ENCODE measurements around the gene CYBA. TPM values are rescaled to one million over a fixed set of nuclear protein-coding genes. Genes with fewer than 3 reads are reported as not detected.
"Not testable (repeated sequence)": the region's sequence is repeated elsewhere in the genome, so short reads cannot be mapped to it uniquely, and the experiment has no call there.

The CYBA gene
- total RNA-seq, 4 donors from 2014 or later: 67.1 to 205 (median 98.7) TPM

DNA sequence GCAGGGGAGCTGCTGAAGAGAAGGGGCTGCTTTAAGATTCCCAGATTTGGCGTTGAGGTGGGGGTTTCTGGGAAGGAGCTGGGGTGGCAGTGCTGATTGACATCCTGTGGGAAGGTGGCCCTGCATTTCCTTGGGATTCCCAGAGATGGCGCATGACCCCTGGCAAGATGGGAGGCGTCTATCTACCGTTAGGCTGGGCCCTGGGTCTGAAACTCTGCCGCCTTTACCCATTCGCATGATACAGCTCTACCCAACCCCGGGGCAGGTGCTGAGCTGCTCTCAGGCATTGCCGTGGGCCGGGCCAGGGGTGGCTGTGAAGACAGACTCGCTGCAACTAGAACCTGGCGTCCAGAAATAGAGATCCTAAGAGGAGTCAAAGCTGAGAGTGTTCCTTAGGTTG is 21.9 kb upstream of the CYBA start:
- Histone ChIP-seq H3K36me3 (peaks cover 0 to 5% (median 0%) of the 10 kb centered on the region in 3 donors), H3K27me3 (peaks cover 0 to 12% (median 0%) of the 10 kb centered on the region in 4 donors), H3K27ac (no peak overlapping the region), H3K9me3 (no peaks in the 10 kb centered on the region), H3K4me1 (no peaks in the 10 kb centered on the region), H3K4me3 (no peak overlapping the region)
- 66 to 70% methylated on average over 9 to 11 of the region's 11 CpGs for WGBS, 2 donors
- TF ChIP-seq, protein P1, sequence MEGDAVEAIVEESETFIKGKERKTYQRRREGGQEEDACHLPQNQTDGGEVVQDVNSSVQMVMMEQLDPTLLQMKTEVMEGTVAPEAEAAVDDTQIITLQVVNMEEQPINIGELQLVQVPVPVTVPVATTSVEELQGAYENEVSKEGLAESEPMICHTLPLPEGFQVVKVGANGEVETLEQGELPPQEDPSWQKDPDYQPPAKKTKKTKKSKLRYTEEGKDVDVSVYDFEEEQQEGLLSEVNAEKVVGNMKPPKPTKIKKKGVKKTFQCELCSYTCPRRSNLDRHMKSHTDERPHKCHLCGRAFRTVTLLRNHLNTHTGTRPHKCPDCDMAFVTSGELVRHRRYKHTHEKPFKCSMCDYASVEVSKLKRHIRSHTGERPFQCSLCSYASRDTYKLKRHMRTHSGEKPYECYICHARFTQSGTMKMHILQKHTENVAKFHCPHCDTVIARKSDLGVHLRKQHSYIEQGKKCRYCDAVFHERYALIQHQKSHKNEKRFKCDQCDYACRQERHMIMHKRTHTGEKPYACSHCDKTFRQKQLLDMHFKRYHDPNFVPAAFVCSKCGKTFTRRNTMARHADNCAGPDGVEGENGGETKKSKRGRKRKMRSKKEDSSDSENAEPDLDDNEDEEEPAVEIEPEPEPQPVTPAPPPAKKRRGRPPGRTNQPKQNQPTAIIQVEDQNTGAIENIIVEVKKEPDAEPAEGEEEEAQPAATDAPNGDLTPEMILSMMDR (IDR thresholded peaks at IDR 0.05): peak in 1 of 6 experiments; percentile 26
- no peak for TF ChIP-seq POLR2A (IDR thresholded peaks at IDR 0.05)
- DNase-seq: no peak
- intact Hi-C loops (cut with DNase I): no loop called here

DNA sequence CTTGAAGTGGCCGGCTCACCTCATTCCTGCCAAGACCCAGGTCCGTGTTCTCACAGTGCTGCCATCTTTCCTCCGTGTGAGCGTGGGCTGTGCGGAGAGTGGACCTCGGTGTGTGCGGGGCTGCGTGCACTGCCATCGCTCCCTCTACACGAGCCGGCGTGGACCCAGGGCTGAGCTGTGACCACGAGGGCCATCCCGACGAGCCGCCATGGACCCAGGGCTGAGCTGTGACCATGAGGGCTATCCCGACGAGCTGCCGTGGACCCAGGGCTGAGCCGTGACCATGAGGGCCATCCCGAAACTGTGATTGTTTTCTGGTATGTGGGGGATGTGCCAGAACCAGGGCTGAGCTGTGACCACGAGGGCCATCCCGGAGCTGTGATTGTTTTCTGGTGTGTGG is 21.0 kb upstream of the CYBA start:
- no peak for TF ChIP-seq POLR2A (IDR thresholded peaks at IDR 0.05)
- TF ChIP-seq, protein P1 (IDR thresholded peaks at IDR 0.05): no peak
- H3K9me3 ChIP-seq: no peaks in the 10 kb centered on the region
- DNase-seq: no peak
- H3K4me3 ChIP-seq: no peak overlapping the region
- H3K27ac ChIP-seq: no peak overlapping the region
- no peaks in the 10 kb centered on the region for H3K4me1 ChIP-seq
- peaks cover 0 to 2% (median 0%) of the 10 kb centered on the region in 4 donors for H3K27me3 ChIP-seq
- intact Hi-C loops (cut with DNase I): no loop called here
- 86 to 90% methylated on average over 8 of the region's 23 CpGs for WGBS, 2 donors
- H3K36me3 ChIP-seq: peaks cover 0 to 5% (median 0%) of the 10 kb centered on the region in 3 donors

GRCh38 chr16:88669980-88670379 is 19.1 kb upstream of the CYBA start:
- H3K4me3 ChIP-seq: no peak overlapping the region
- intact Hi-C loops (cut with DNase I): no loop called here
- no peaks in the 10 kb centered on the region for H3K27me3 ChIP-seq
- peaks cover 0 to 5% (median 0%) of the 10 kb centered on the region in 3 donors for H3K36me3 ChIP-seq
- no peak for TF ChIP-seq POLR2A (IDR thresholded peaks at IDR 0.05)
- TF ChIP-seq, protein P1 (IDR thresholded peaks at IDR 0.05): no peak
- no peaks in the 10 kb centered on the region for H3K9me3 ChIP-seq
- H3K4me1 ChIP-seq: peaks cover 0 to 5% (median 0%) of the 10 kb centered on the region in 3 donors
- no peak for DNase-seq
- no peak overlapping the region for H3K27ac ChIP-seq
- WGBS, 2 donors: 79 to 92% methylated on average over 10 of the region's 10 CpGs

- H3K36me3 ChIP-seq; DNase-seq; H3K27ac ChIP-seq; H3K27me3 ChIP-seq; H3K9me3 ChIP-seq; H3K4me3 ChIP-seq; intact Hi-C loops (cut with DNase I): not testable (repeated sequence)
- peaks cover 0 to 10% (median 0%) of the 10 kb centered on the region in 3 donors for H3K4me1 ChIP-seq
- WGBS, 2 donors: 91 to 94% methylated on average over 8 of the region's 8 CpGs
Measured at GRCh38 chr16:88669493-88669892, 18.6 kb upstream of the CYBA start.

DNA sequence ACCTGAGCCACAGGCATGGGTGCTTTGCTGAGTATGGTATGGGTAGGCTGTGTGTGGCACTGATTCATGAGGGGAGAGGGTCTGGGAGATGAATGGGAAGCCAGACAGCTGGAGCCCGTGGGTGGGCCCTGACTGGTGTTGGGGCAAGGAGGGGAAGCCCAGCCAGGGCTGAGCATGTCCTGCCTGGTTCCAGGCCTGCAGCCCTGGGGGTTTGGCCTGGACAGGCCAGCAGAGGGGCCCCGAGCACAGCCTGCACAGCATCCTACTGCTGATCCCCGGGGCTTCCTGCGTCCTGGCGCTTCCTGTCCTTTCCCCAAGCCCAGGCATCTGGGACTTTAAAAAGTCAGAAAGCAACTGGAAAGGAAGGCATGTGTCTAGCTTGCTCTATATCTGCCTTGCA is 16.6 kb upstream of the CYBA start:
- peaks cover 6 to 24% (median 6%) of the 10 kb centered on the region in 3 donors for H3K4me1 ChIP-seq
- no peaks in the 10 kb centered on the region for H3K36me3 ChIP-seq
- TF ChIP-seq, protein P1 (IDR thresholded peaks at IDR 0.05): no peak
- TF ChIP-seq POLR2A (IDR thresholded peaks at IDR 0.05): no peak
- 83% methylated on average over 1 of the region's 5 CpGs; no CpG with 5 or more reads in 1 of the 2 donors for WGBS, 2 donors
- H3K4me3 ChIP-seq: no peak overlapping the region
- no peak for DNase-seq
- no peaks in the 10 kb centered on the region for H3K27me3 ChIP-seq
- H3K27ac ChIP-seq: no peak overlapping the region
- intact Hi-C loops (cut with DNase I): no loop called here
- no peaks in the 10 kb centered on the region for H3K9me3 ChIP-seq

GRCh38 chr16:88665570-88665969 is 14.7 kb upstream of the CYBA start:
- no peak for TF ChIP-seq POLR2A (IDR thresholded peaks at IDR 0.05)
- TF ChIP-seq, protein P1 (IDR thresholded peaks at IDR 0.05): no peak
- Histone ChIP-seq H3K4me3 (no peak overlapping the region), H3K9me3 (no peaks in the 10 kb centered on the region), H3K4me1 (peaks cover 6 to 39% (median 12%) of the 10 kb centered on the region in 3 donors), H3K36me3 (no peaks in the 10 kb centered on the region), H3K27ac (no peak overlapping the region), H3K27me3 (no peaks in the 10 kb centered on the region)
- intact Hi-C loops (cut with DNase I): no loop called here
- DNase-seq: no peak
- 93% methylated on average over 2 to 3 of the region's 3 CpGs for WGBS, 2 donors
